IgD-negative memory B cell (primary cell): Measurements from ENCODE around the gene PPIL4. TPM values are rescaled to one million over a fixed set of nuclear protein-coding genes. Genes with fewer than 3 reads are reported as not detected.
A peak's percentile ranks its signal among the peaks of the same experiment; 100 is the strongest.

ENCODE experiments used
- H3K27ac Mint-ChIP-seq, 3 donors: one replicate each; pipeline ENCODE4 v1.8.0; 2020 to 2022; ENCODE audit warnings: mild to moderate bottlenecking in 3 of 3, mixed read lengths in 3 of 3, moderate library complexity in 1 of 3
- H3K27me3 Mint-ChIP-seq: one replicate; pipeline ENCODE4 v1.8.0; 2021; ENCODE audit warnings: mixed read lengths
- H3K36me3 Mint-ChIP-seq: one replicate; pipeline ENCODE4 v1.8.0; 2020; ENCODE audit warnings: mild to moderate bottlenecking, mixed read lengths
- H3K4me1 Mint-ChIP-seq, 3 donors: one replicate each; pipeline ENCODE4 v1.8.0; 2020 to 2022; ENCODE audit warnings: mixed read lengths in 3 of 3, mild to moderate bottlenecking in 1 of 3
- H3K4me3 Mint-ChIP-seq, 4 donors: one replicate each; pipeline ENCODE4 v1.8.0; 2020 to 2022; ENCODE audit warnings: mild to moderate bottlenecking in 4 of 4, mixed read lengths in 4 of 4, moderate library complexity in 3 of 4
- H3K9me3 Mint-ChIP-seq, 3 donors: one replicate each; pipeline ENCODE4 v1.8.0; 2020 to 2021; ENCODE audit warnings: mixed read lengths in 3 of 3, mild to moderate bottlenecking in 1 of 3
- polyA plus RNA-seq: library from polyadenylated mRNA; unstranded; fragments of 300-500 nt; fragmentation: Illumina TruSeq; gene quantifications from one replicate; pipeline ENCODE4 v1.2.3, GENCODE V29; 2021

PPIL4 gene
- polyA plus RNA-seq, 1 donor from 2014 or later, result 11.1 TPM

GRCh38 chr6:149483334-149483725 lies 62.5 kb downstream of the PPIL4 start:
- H3K4me3 Mint-ChIP-seq, result peak overlapping the region; percentile 93 to 100 (median 98)
- peaks cover 48 to 51% (median 51%) of the 10 kb centered on the region in 3 donors for H3K4me1 Mint-ChIP-seq
- H3K27me3 Mint-ChIP-seq, result peaks cover 2% of the 10 kb centered on the region
- H3K27ac Mint-ChIP-seq, result peak overlapping the region; percentile 99 to 100 (median 99)
- H3K9me3 Mint-ChIP-seq, result no peaks in the 10 kb centered on the region
- H3K36me3 Mint-ChIP-seq, result peaks cover 10% of the 10 kb centered on the region

GRCh38 chr6:149482545-149483333 lies 63.1 kb downstream of the PPIL4 start:
- Mint-ChIP-seq H3K27me3 (peaks cover 2% of the 10 kb centered on the region), H3K4me1 (peaks cover 47 to 51% (median 51%) of the 10 kb centered on the region in 3 donors), H3K36me3 (peaks cover 10% of the 10 kb centered on the region), H3K27ac (peak overlapping the region; percentile 99 to 100 (median 99)), H3K9me3 (no peaks in the 10 kb centered on the region), H3K4me3 (peak overlapping the region; percentile 93 to 100 (median 98))

- Mint-ChIP-seq H3K27me3 (peaks cover 2% of the 10 kb centered on the region), H3K9me3 (no peaks in the 10 kb centered on the region), H3K4me3 (peak overlapping the region; percentile 93 to 100 (median 98)), H3K36me3 (peaks cover 14% of the 10 kb centered on the region), H3K4me1 (peaks cover 45 to 59% (median 56%) of the 10 kb centered on the region in 3 donors), H3K27ac (peak overlapping the region; percentile 99 to 100 (median 99))
Measured at GRCh38 chr6:149480502-149481280, 65.2 kb downstream of the PPIL4 start.

GRCh38 chr6:149478631-149479314 lies 67.1 kb downstream of the PPIL4 start:
- H3K27ac Mint-ChIP-seq, result peak overlapping the region; percentile 99 to 100 (median 99)
- H3K4me3 Mint-ChIP-seq, result peak overlapping the region; percentile 93 to 100 (median 98)
- H3K9me3 Mint-ChIP-seq, result no peaks in the 10 kb centered on the region
- peaks cover 45 to 59% (median 52%) of the 10 kb centered on the region in 3 donors for H3K4me1 Mint-ChIP-seq
- peaks cover 16% of the 10 kb centered on the region for H3K36me3 Mint-ChIP-seq
- peaks cover 2% of the 10 kb centered on the region for H3K27me3 Mint-ChIP-seq

- Mint-ChIP-seq H3K9me3 (no peaks in the 10 kb centered on the region), H3K4me3 (peak overlapping the region in 3 of 4 donors; percentile 62 to 94 (median 83)), H3K36me3 (peaks cover 16% of the 10 kb centered on the region), H3K27me3 (peaks cover 2% of the 10 kb centered on the region), H3K4me1 (peaks cover 52 to 69% (median 58%) of the 10 kb centered on the region in 3 donors), H3K27ac (peak overlapping the region; percentile 54 to 94 (median 56))
Measured at GRCh38 chr6:149477544-149477943, 68.3 kb downstream of the PPIL4 start.

GRCh38 chr6:149476789-149477455 lies 68.9 kb downstream of the PPIL4 start:
- Mint-ChIP-seq H3K27ac (peak overlapping the region; percentile 54 to 94 (median 56)), H3K27me3 (peaks cover 2% of the 10 kb centered on the region), H3K4me3 (peak overlapping the region; percentile 41 to 94 (median 72)), H3K9me3 (no peaks in the 10 kb centered on the region), H3K4me1 (peaks cover 53 to 71% (median 59%) of the 10 kb centered on the region in 3 donors), H3K36me3 (peaks cover 12% of the 10 kb centered on the region)

- Mint-ChIP-seq H3K36me3 (peaks cover 15% of the 10 kb centered on the region), H3K4me3 (peak overlapping the region; percentile 81 to 94 (median 92)), H3K9me3 (no peaks in the 10 kb centered on the region), H3K27me3 (peaks cover 2% of the 10 kb centered on the region), H3K27ac (peak overlapping the region; percentile 96 to 98 (median 97)), H3K4me1 (peaks cover 45 to 70% (median 59%) of the 10 kb centered on the region in 3 donors)
Measured at GRCh38 chr6:149474108-149474935, 71.5 kb downstream of the PPIL4 start.

- peaks cover 52 to 66% (median 58%) of the 10 kb centered on the region in 3 donors for H3K4me1 Mint-ChIP-seq
Measured at GRCh38 chr6:149473080-149474052, 72.5 kb downstream of the PPIL4 start.

GRCh38 chr6:149472241-149472640 lies 73.6 kb downstream of the PPIL4 start:
- Mint-ChIP-seq H3K4me3 (peak overlapping the region; percentile 63 to 94 (median 92)), H3K9me3 (no peaks in the 10 kb centered on the region), H3K4me1 (peaks cover 52 to 68% (median 64%) of the 10 kb centered on the region in 3 donors), H3K36me3 (peaks cover 13% of the 10 kb centered on the region), H3K27me3 (no peaks in the 10 kb centered on the region), H3K27ac (peak overlapping the region; percentile 96 to 98 (median 97))

More at GRCh38 chr6:149473080-149474052, 72.5 kb downstream of the PPIL4 start:
- no peaks in the 10 kb centered on the region for H3K27me3 Mint-ChIP-seq
- peak overlapping the region; percentile 81 to 94 (median 92) for H3K4me3 Mint-ChIP-seq
- H3K27ac Mint-ChIP-seq, result peak overlapping the region; percentile 96 to 98 (median 97)
- H3K36me3 Mint-ChIP-seq, result peaks cover 15% of the 10 kb centered on the region
- no peaks in the 10 kb centered on the region for H3K9me3 Mint-ChIP-seq

- H3K4me1 Mint-ChIP-seq, result peaks cover 52 to 68% (median 65%) of the 10 kb centered on the region in 3 donors
- H3K4me3 Mint-ChIP-seq, result peak overlapping the region; percentile 63 to 94 (median 92)
- no peaks in the 10 kb centered on the region for H3K27me3 Mint-ChIP-seq
- peak overlapping the region; percentile 96 to 98 (median 97) for H3K27ac Mint-ChIP-seq
- no peaks in the 10 kb centered on the region for H3K9me3 Mint-ChIP-seq
- H3K36me3 Mint-ChIP-seq, result peaks cover 13% of the 10 kb centered on the region
Measured at GRCh38 chr6:149471801-149472200, 74.0 kb downstream of the PPIL4 start.

- Mint-ChIP-seq H3K36me3 (peaks cover 13% of the 10 kb centered on the region), H3K4me1 (peaks cover 57 to 69% (median 66%) of the 10 kb centered on the region in 3 donors)
Measured at GRCh38 chr6:149470948-149471347, 74.9 kb downstream of the PPIL4 start.

GRCh38 chr6:149468179-149468578 lies 77.7 kb downstream of the PPIL4 start:
- Mint-ChIP-seq H3K27me3 (no peaks in the 10 kb centered on the region), H3K4me3 (peak overlapping the region; percentile 77 to 94 (median 90)), H3K9me3 (no peaks in the 10 kb centered on the region), H3K4me1 (peaks cover 56 to 76% (median 73%) of the 10 kb centered on the region in 3 donors), H3K27ac (peak overlapping the region; percentile 85 to 100 (median 98)), H3K36me3 (peaks cover 16% of the 10 kb centered on the region)

More at GRCh38 chr6:149470948-149471347, 74.9 kb downstream of the PPIL4 start:
- Mint-ChIP-seq H3K9me3 (no peaks in the 10 kb centered on the region), H3K27ac (peak overlapping the region; percentile 96 to 98 (median 97)), H3K27me3 (no peaks in the 10 kb centered on the region), H3K4me3 (peak overlapping the region in 3 of 4 donors; percentile 69 to 92 (median 92))
